NCI-H526 (cell line): ENCODE data around the gene MAP1LC3B.
"Not testable (repeated sequence)": the region's sequence is repeated elsewhere in the genome, so short reads cannot be mapped to it uniquely, and the experiment has no call there.

Experiments used
- DNase-seq, 2 experiments: peaks; one replicate each; lab custom pipeline; 2025; lab: John Stamatoyannopoulos, UW

Gene MAP1LC3B

GRCh38 chr16:87380881-87381280 is 11.3 kb upstream of the MAP1LC3B start:
- DNase-seq: no peak

- no peak for DNase-seq
Measured at GRCh38 chr16:87382023-87382785, 9.9 kb upstream of the MAP1LC3B start.

GRCh38 chr16:87383505-87384161 is 8.5 kb upstream of the MAP1LC3B start, which contains the start of gene FBXO31:
FBXO31 (minus strand) TSS chr16:87383776; CDS start chr16:87383744, 32 bp downstream.
- peak; percentile 56 to 84 for DNase-seq

GRCh38 chr16:87384162-87384874 is 7.8 kb upstream of the MAP1LC3B start:
- peak in 1 of 2 experiments; percentile 80 for DNase-seq

- DNase-seq: not testable (repeated sequence)
Measured at GRCh38 chr16:87384875-87385167, 7.3 kb upstream of the MAP1LC3B start.

- peak; percentile 92 to 95 for DNase-seq
Measured at GRCh38 chr16:87387942-87388817, 4.0 kb upstream of the MAP1LC3B start.

GRCh38 chr16:87388818-87389134 is 3.4 kb upstream of the MAP1LC3B start:
- no peak for DNase-seq

GRCh38 chr16:87389245-87389644 is 2.9 kb upstream of the MAP1LC3B start:
- DNase-seq: no peak

GRCh38 chr16:87389914-87390313 is 2.2 kb upstream of the MAP1LC3B start:
- DNase-seq: not testable (repeated sequence)

GRCh38 chr16:87390641-87391323 is 1.4 kb upstream of the MAP1LC3B start:
- no peak for DNase-seq

- peak in 1 of 2 experiments; percentile 40 for DNase-seq
Measured at GRCh38 chr16:87391324-87391949, 699 bp upstream of the MAP1LC3B start.

GRCh38 chr16:87392821-87393679 is 914 bp downstream of the MAP1LC3B start:
- peak; percentile 6 to 54 for DNase-seq

- DNase-seq: no peak
Measured at GRCh38 chr16:87393680-87394055, 1.5 kb downstream of the MAP1LC3B start.

GRCh38 chr16:87395181-87395842 is 3.2 kb downstream of the MAP1LC3B start:
- DNase-seq: no peak

- no peak for DNase-seq
Measured at GRCh38 chr16:87404764-87405625, 12.9 kb downstream of the MAP1LC3B start.

- DNase-seq: no peak
Measured at GRCh38 chr16:87406495-87407088, 14.5 kb downstream of the MAP1LC3B start.

GRCh38 chr16:87407511-87408112 is 15.5 kb downstream of the MAP1LC3B start:
- no peak for DNase-seq

GRCh38 chr16:87409153-87409552 is 17.0 kb downstream of the MAP1LC3B start:
- no peak for DNase-seq
